IMR-90 (cell line): ENCODE data around the gene ZNF614. TPM values are rescaled to one million over a fixed set of nuclear protein-coding genes. Genes with fewer than 3 reads are reported as not detected.

ENCODE experiments used
- ATAC-seq: fragments of 200-7000 bp; cut with Tn5 transposase; 2 replicates; pipeline ENCODE4 v1.9.1; 2020; ENCODE audit warnings: low read depth, mild to moderate bottlenecking, moderate library complexity
- BruUV-seq: library from RNA; stranded (reverse); fragments of 400-500 nt; replicated peaks from 2 replicates; lab custom pipeline; 2021; lab: Mats Ljungman, UMichigan
- CTCF ChIA-PET: fragments of 300-600 bp; formaldehyde crosslinking; extraction: SDS; loops from one replicate; lab custom pipeline; 2021; ENCODE audit warnings: antibody characterized with exemption; lab: Yijun Ruan, JAX
- POLR2A ChIA-PET: fragments of 300-600 bp; sonication (Branson Sonifier 250); formaldehyde crosslinking; loops from one replicate; lab custom pipeline; 2022; ENCODE audit warnings: antibody characterized with exemption; ENCODE audit not compliant: unreplicated experiment; lab: Charles Lee
- DNase-seq: peaks from one replicate; pipeline ENCODE4 v3.0.0; 2013
- H2AFZ ChIP-seq: replicated peaks from 2 replicates; pipeline ENCODE3; 2013; ENCODE audit warnings: low read length, mild to moderate bottlenecking; ENCODE audit not compliant: poor library complexity
- H2AK5ac ChIP-seq: 2 replicates; pipeline ENCODE4 v1.6.1; 2013; ENCODE audit warnings: low read depth, low read length, inconsistent platforms
- H2AK9ac ChIP-seq: replicated peaks from 2 replicates; pipeline ENCODE3; 2013; ENCODE audit warnings: mild to moderate bottlenecking, low read depth, low read length, moderate library complexity; ENCODE audit not compliant: poor library complexity
- H2BK120ac ChIP-seq: 2 replicates; pipeline ENCODE4 v1.6.1; 2013; ENCODE audit warnings: low read depth, low read length, inconsistent platforms
- H2BK15ac ChIP-seq: 3 replicates; pipeline ENCODE4 v1.6.1; 2013; ENCODE audit warnings: low read depth, low read length, inconsistent platforms
- H2BK20ac ChIP-seq: 2 replicates; pipeline ENCODE4 v1.6.1; 2013; ENCODE audit warnings: low read depth, mild to moderate bottlenecking, inconsistent platforms, low read length, moderate library complexity
- H2BK5ac ChIP-seq: 2 replicates; pipeline ENCODE4 v1.6.1; 2013; ENCODE audit warnings: mild to moderate bottlenecking, low read depth, low read length, inconsistent platforms; ENCODE audit not compliant: poor library complexity, severe bottlenecking
- H3K14ac ChIP-seq: replicated peaks from 2 replicates; pipeline ENCODE4 v1.6.1; 2013; ENCODE audit warnings: low read depth, low read length, inconsistent platforms
- H3K18ac ChIP-seq: 2 replicates; pipeline ENCODE4 v1.6.1; 2013; ENCODE audit warnings: low read depth, low read length, control low read depth
- H3K23ac ChIP-seq: 2 replicates; pipeline ENCODE4 v1.6.1; 2013; ENCODE audit warnings: low read depth, low read length, inconsistent platforms
- H3K27ac ChIP-seq: 2 replicates; pipeline ENCODE4 v1.5.1; 2013; ENCODE audit warnings: mild to moderate bottlenecking, control low read depth, low read length; ENCODE audit not compliant: insufficient read depth
- H3K27me3 ChIP-seq: 2 replicates; pipeline ENCODE4 v1.6.1; 2013; ENCODE audit warnings: low read length; ENCODE audit not compliant: control insufficient read depth, insufficient read depth
- H3K36me3 ChIP-seq: 2 replicates; pipeline ENCODE4 v1.6.1; 2013; ENCODE audit warnings: low read length, mixed read lengths; ENCODE audit not compliant: control insufficient read depth, insufficient read depth
- H3K4ac ChIP-seq: 2 replicates; pipeline ENCODE4 v1.6.1; 2013; ENCODE audit warnings: low read depth, low read length, inconsistent platforms
- H3K4me1 ChIP-seq: 2 replicates; pipeline ENCODE4 v1.6.1; 2013; ENCODE audit warnings: low read length, mixed read lengths; ENCODE audit not compliant: control insufficient read depth, insufficient read depth
- H3K4me2 ChIP-seq: 2 replicates; pipeline ENCODE4 v1.6.1; 2013; ENCODE audit warnings: low read depth, mild to moderate bottlenecking, control low read depth, low read length, moderate library complexity
- H3K4me3 ChIP-seq: 2 replicates; pipeline ENCODE4 v1.5.1; 2013; ENCODE audit warnings: low read depth, mild to moderate bottlenecking, control low read depth, low read length, moderate library complexity; ENCODE audit not compliant: insufficient read depth
- H3K56ac ChIP-seq: 2 replicates; pipeline ENCODE4 v1.6.1; 2013; ENCODE audit warnings: low read length, inconsistent platforms; ENCODE audit not compliant: insufficient read depth; ENCODE audit errors: extremely low read depth
- H3K79me1 ChIP-seq, 2 experiments: 2 replicates each; pipeline ENCODE4 v1.6.1; 2013; ENCODE audit warnings: low read length in 2 of 2, inconsistent platforms in 1 of 2, low read depth in 1 of 2
- H3K9ac ChIP-seq: 2 replicates; pipeline ENCODE4 v1.6.1; 2013; ENCODE audit warnings: low read depth, low read length, control low read depth
- H3K9me1 ChIP-seq: 2 replicates; pipeline ENCODE4 v1.6.1; 2013; ENCODE audit warnings: low read length, inconsistent platforms; ENCODE audit not compliant: insufficient read depth
- H3K9me3 ChIP-seq: 2 replicates; pipeline ENCODE4 v1.6.1; 2013; ENCODE audit warnings: low read length; ENCODE audit not compliant: control insufficient read depth, insufficient read depth
- H4K20me1 ChIP-seq: 2 replicates; pipeline ENCODE4 v1.6.1; 2013; ENCODE audit warnings: low read length, inconsistent platforms; ENCODE audit not compliant: insufficient read depth
- H4K5ac ChIP-seq: 2 replicates; pipeline ENCODE4 v1.6.1; 2013; ENCODE audit warnings: mild to moderate bottlenecking, low read depth, low read length, control low read depth
- H4K8ac ChIP-seq, 2 experiments: 2 replicates each; pipeline ENCODE4 v1.6.1; 2013; ENCODE audit warnings: low read depth in 2 of 2, low read length in 2 of 2, control low read depth in 1 of 2, inconsistent platforms in 1 of 2
- H4K91ac ChIP-seq: 2 replicates; pipeline ENCODE4 v1.6.1; 2013; ENCODE audit warnings: low read depth, low read length, inconsistent platforms; ENCODE audit not compliant: insufficient read depth
- BHLHE40 ChIP-seq: fragments of 150-350 bp; IDR thresholded peaks from 2 replicates; pipeline ENCODE4 v1.6.1; 2016; ENCODE audit warnings: mild to moderate bottlenecking, low read depth, low read length
- CEBPB ChIP-seq: IDR thresholded peaks from 2 replicates; pipeline ENCODE4 v1.6.1; 2012; ENCODE audit warnings: low read depth, low read length, improper control_type of control experiment
- CHD1 ChIP-seq: IDR thresholded peaks from 2 replicates; pipeline ENCODE4 v1.6.1; 2012; ENCODE audit warnings: low read depth, low read length, improper control_type of control experiment
- CTCF ChIP-seq: conservative IDR thresholded peaks from 2 replicates; pipeline ENCODE4 v1.5.1; 2012; ENCODE audit warnings: mild to moderate bottlenecking, low read depth, low read length, improper control_type of control experiment
- ELK1 ChIP-seq: fragments of 150-350 bp; IDR thresholded peaks from 2 replicates; pipeline ENCODE4 v1.6.1; 2016; ENCODE audit warnings: low read depth, mild to moderate bottlenecking, low read length, moderate library complexity, borderline replicate concordance
- FOS ChIP-seq: fragments of 150-350 bp; IDR thresholded peaks from 2 replicates; pipeline ENCODE4 v1.6.1; 2016; ENCODE audit warnings: low read depth, low read length
- MAFK ChIP-seq: IDR thresholded peaks from 2 replicates; pipeline ENCODE4 v1.6.1; 2012; ENCODE audit warnings: low read depth, low read length, improper control_type of control experiment
- MAZ ChIP-seq: IDR thresholded peaks from 2 replicates; pipeline ENCODE4 v1.6.1; 2012; ENCODE audit warnings: low read depth, mild to moderate bottlenecking, low read length, improper control_type of control experiment, moderate library complexity, borderline replicate concordance
- MXI1 ChIP-seq: IDR thresholded peaks from 2 replicates; pipeline ENCODE4 v1.6.1; 2012; ENCODE audit warnings: low read depth, mild to moderate bottlenecking, low read length, moderate library complexity, borderline replicate concordance
- NFE2L2 ChIP-seq: fragments of 150-350 bp; IDR thresholded peaks from 2 replicates; pipeline ENCODE4 v1.6.1; 2016; ENCODE audit warnings: low read depth, mild to moderate bottlenecking, low read length
- POLR2A ChIP-seq: IDR thresholded peaks from 2 replicates; pipeline ENCODE4 v1.6.1; 2012; ENCODE audit warnings: mild to moderate bottlenecking, low read depth, low read length
- RAD21 ChIP-seq: IDR thresholded peaks from 2 replicates; pipeline ENCODE4 v1.6.1; 2012; ENCODE audit warnings: low read length, improper control_type of control experiment
- RCOR1 ChIP-seq: IDR thresholded peaks from 2 replicates; pipeline ENCODE4 v1.6.1; 2012; ENCODE audit warnings: mild to moderate bottlenecking, low read length, improper control_type of control experiment; ENCODE audit not compliant: insufficient replicate concordance
- RFX5 ChIP-seq: IDR thresholded peaks from 2 replicates; pipeline ENCODE4 v1.8.0; 2012; ENCODE audit warnings: low read depth, mild to moderate bottlenecking, low read length, moderate library complexity
- SMC3 ChIP-seq: fragments of 150-350 bp; IDR thresholded peaks from 2 replicates; pipeline ENCODE4 v1.6.1; 2016; ENCODE audit warnings: low read depth, mild to moderate bottlenecking, antibody characterized with exemption, low read length, moderate library complexity
- USF2 ChIP-seq: fragments of 150-350 bp; IDR thresholded peaks from 2 replicates; pipeline ENCODE4 v1.6.1; 2017; ENCODE audit warnings: mild to moderate bottlenecking, antibody characterized with exemption, low read length, low read depth
- WGBS, 2 experiments: methylation state at CpG; one replicate each; pipeline versions ENCODE4 v1.1.5 to v1.1.7; 2013; ENCODE audit warnings: missing lambda C conversion rate in 2 of 2; ENCODE audit not compliant: insufficient read length in 1 of 2; ENCODE audit errors: extremely low coverage in 2 of 2; 5-methylcytosine and 5-hydroxymethylcytosine counted together
- dilution Hi-C: fragments of 300-500 bp; cut with HindIII; formaldehyde crosslinking; loops from one replicate; pipeline ENCODE4 v1.14.3; 2018; ENCODE audit warnings: low sequenced_read_pairs; ENCODE audit not compliant: unreplicated experiment
- in situ Hi-C: fragments of 300-500 bp; cut with MboI; formaldehyde crosslinking; loops from 3 replicates; pipeline ENCODE4 v1.14.3; 2019; ENCODE audit warnings: low sequenced_read_pairs, inconsistent platforms, mixed read lengths
- intact Hi-C: fragments of 100-400 bp; cut with micrococcal nuclease; formaldehyde crosslinking; loops from 2 replicates; pipeline ENCODE4 v1.10.0; 2022
- polyA plus RNA-seq, 3 experiments: library from polyadenylated mRNA; depleted of rRNA; stranded (reverse); fragments of >200 nt; gene quantifications; 2 replicates each; pipeline ENCODE4 v1.2.3, GENCODE V29; 2012; ENCODE audit warnings: low replicate concordance in 1 of 3
- total RNA-seq: library from RNA; depleted of rRNA; stranded (reverse); fragments of >200 nt; gene quantifications from 2 replicates; pipeline ENCODE4 v1.2.3, GENCODE V29; 2012

Gene ZNF614
- total and polyA plus RNA-seq, 2 of the 4 experiments (the other 2 are of a cell fraction) = 3.4 to 12.4 TPM

DNA sequence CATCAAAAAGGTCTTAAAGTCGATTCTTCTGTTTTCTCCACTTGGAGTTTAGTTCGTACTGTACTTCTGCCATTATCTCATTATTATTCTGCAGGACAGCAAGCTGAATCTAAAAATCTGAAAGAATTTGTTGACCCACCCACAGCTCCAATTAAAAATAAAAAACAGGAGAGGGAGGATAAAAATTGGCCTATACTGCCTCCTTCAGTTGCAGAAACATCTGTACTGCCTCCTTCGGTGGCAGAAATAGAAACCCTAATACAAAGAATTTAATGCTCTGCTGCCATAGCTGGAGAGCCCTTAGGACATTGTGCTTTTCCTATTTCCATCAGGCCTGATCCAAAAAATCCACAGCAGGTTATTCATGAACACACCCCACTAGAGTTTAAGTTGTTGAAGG lies 51.3 kb downstream of the ZNF614 start:
- Histone ChIP-seq H3K9me3 (peaks cover 63% of the 10 kb centered on the region), H2BK20ac (no peak overlapping the region), H4K20me1 (no peaks in the 10 kb centered on the region), H3K27ac (no peak overlapping the region), H3K9me1 (no peaks in the 10 kb centered on the region), H2BK15ac (no peak overlapping the region), H3K4me1 (no peaks in the 10 kb centered on the region), H3K4me3 (no peak overlapping the region), H2AK9ac (no peak overlapping the region), H3K18ac (no peak overlapping the region), H3K23ac (no peak overlapping the region), H4K5ac (no peak overlapping the region), H4K91ac (no peak overlapping the region), H3K27me3 (no peaks in the 10 kb centered on the region), H2AFZ (no peak overlapping the region), H3K56ac (no peak overlapping the region), H3K79me1 (peaks cover 6 to 35% of the 10 kb centered on the region in 2 experiments), H3K4ac (no peak overlapping the region), H2AK5ac (no peak overlapping the region), H3K9ac (no peak overlapping the region), H2BK5ac (no peak overlapping the region), H3K4me2 (no peak overlapping the region), H2BK120ac (no peak overlapping the region), H4K8ac (no peak overlapping the region), H3K36me3 (peaks cover 37% of the 10 kb centered on the region), H3K14ac (no peak overlapping the region)
- intact Hi-C loops (no loop called here), dilution Hi-C loops (no loop called here), in situ Hi-C loops (no loop called here)
- ATAC-seq (no peak), DNase-seq (no peak)
- POLR2A ChIA-PET = no interaction called here
- no TSS peak for BruUV-seq
- no peak for TF ChIP-seq ELK1
- no peak for TF ChIP-seq RAD21
- no peak for TF ChIP-seq MAZ
- TF ChIP-seq CEBPB = no peak
- TF ChIP-seq USF2 = no peak
- TF ChIP-seq NFE2L2 = no peak
- TF ChIP-seq SMC3 = no peak
- TF ChIP-seq MAFK = no peak
- no peak for TF ChIP-seq CHD1
- TF ChIP-seq RCOR1 = no peak
- no peak for TF ChIP-seq POLR2A
- no peak for TF ChIP-seq BHLHE40
- TF ChIP-seq FOS = no peak
- TF ChIP-seq CTCF = no peak
- no peak for TF ChIP-seq RFX5
- no peak for TF ChIP-seq MXI1
- no CpG with 5 or more reads among the region's 3 CpGs for WGBS, 2 experiments
- CTCF ChIA-PET = no interaction called here
